Mucosa of descending colon (tissue), 3 donors: ENCODE data around the gene PCDHGA5. TPM values are rescaled to one million over a fixed set of nuclear protein-coding genes. Genes with fewer than 3 reads are reported as not detected.
A peak's percentile ranks its signal among the peaks of the same experiment; 100 is the strongest.
"Not testable (repeated sequence)": the region's sequence is repeated elsewhere in the genome, so short reads cannot be mapped to it uniquely, and the experiment has no call there.

Experiments
- ATAC-seq: fragments of 200-7000 bp; cut with Tn5 transposase; one replicate; pipeline ENCODE4 v1.9.1; 2020; ENCODE audit warnings: mild to moderate bottlenecking, moderate library complexity
- DNase-seq, 3 donors: peaks; one replicate each; pipeline ENCODE4 v3.0.0-alpha.2; 2020
- H3K36me3 ChIP-seq: fragments of 200-600 bp; one replicate; pipeline ENCODE4 v1.8.0; 2021; ENCODE audit warnings: low read depth, mild to moderate bottlenecking
- H3K4me1 ChIP-seq: fragments of 200-600 bp; one replicate; pipeline ENCODE4 v1.8.0; 2021; ENCODE audit warnings: low read depth, mild to moderate bottlenecking
- H3K4me3 ChIP-seq: fragments of 200-600 bp; one replicate; pipeline ENCODE4 v1.8.0; 2021; ENCODE audit warnings: mild to moderate bottlenecking
- H3K9me3 ChIP-seq: fragments of 200-600 bp; one replicate; pipeline ENCODE4 v1.8.0; 2021; ENCODE audit warnings: mild to moderate bottlenecking
- intact Hi-C, 2 donors: fragments of 100-400 bp; cut with DNase I in 1 of 2; cut with micrococcal nuclease in 1 of 2; formaldehyde crosslinking; loops; one replicate each; pipeline versions ENCODE4 v1.11.0 to v1.11.1; 2022; cut with DNase I, micrococcal nuclease
- long read RNA-seq, 2 donors: library from polyadenylated mRNA; unstranded; transcript quantifications; one replicate each; pipeline ENCODE4 v2.0.0, GENCODE V29; 2019 to 2021
- total RNA-seq, 3 donors: library from RNA; stranded (reverse); fragmentation: NEBNext Ultra II Directional in 2 of 3; extraction: Animal tissue kit (Norgen Biotek cat#: 25700) in 2 of 3; gene quantifications; one replicate each; pipeline versions ENCODE4 v1.2.1 to v1.2.4, GENCODE V29; 2021 to 2023
- TF ChIP-seq, protein P1 (sequence below): fragments of 200-600 bp; IDR thresholded peaks from one replicate; pipeline ENCODE4 v1.8.0; 2022; ENCODE audit warnings: antibody characterized with exemption, mild to moderate bottlenecking
- donor health status: DM: no; HTN: no; CAD: no; lungs with moderate emphysema.
- donor health status: DM: no; HTN: no; CAD: no.
- donor health status: DM: no; HTN: yes; CAD: no.

The PCDHGA5 gene
- 1 to 10 TPM; 1.2 to 4.2 (median 1.2) TPM for total RNA-seq
- long read RNA-seq, donor 1, partial matches to known transcripts, result 0 of 1 reads
- long read RNA-seq, donor 1, other reads (novel, unspliced or antisense), result 0 of 1 reads
- long read RNA-seq, donor 2, result 0 reads

DNA sequence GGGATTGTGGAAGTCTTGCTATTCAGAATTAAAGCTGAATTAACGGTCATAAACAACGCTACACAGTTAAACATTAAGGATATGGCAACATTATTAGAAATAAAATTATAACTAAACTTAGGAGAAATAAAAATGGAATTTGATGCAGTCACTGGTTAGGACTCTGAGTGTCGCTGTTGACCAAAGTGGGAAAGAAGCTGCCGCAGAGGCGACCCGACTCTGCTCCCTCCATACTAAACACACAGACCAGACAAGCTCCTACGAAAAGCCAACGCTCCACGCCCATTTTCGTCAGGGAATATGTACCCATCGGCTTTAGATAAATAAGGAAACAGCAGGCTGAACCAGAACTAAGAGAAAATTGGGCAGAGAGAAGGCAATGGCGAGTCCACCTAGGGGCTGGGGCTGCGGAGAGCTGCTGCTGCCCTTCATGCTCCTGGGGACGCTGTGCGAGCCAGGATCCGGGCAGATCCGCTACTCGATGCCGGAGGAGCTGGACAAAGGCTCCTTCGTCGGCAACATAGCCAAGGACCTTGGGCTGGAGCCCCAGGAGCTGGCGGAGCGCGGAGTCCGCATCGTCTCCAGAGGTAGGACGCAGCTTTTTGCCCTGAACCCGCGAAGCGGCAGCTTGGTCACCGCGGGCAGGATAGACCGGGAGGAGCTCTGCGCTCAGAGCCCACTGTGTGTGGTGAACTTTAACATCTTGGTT is at the start of gene PCDHGA5:
Gene PCDHGA5 (plus strand): TSS at position 211 of the 709 bp plus-strand sequence. CDS start 169 bp downstream, at position 380.
- no peaks in the 10 kb centered on the region for H3K4me1 ChIP-seq
- intact Hi-C loops, result no loop called here
- DNase-seq (no peak), ATAC-seq (no peak)
- no peak within 1 kb of the TSS for H3K4me3 ChIP-seq
- H3K9me3 ChIP-seq, result peaks cover 72% of the 10 kb centered on the region
- TF ChIP-seq, protein P1, sequence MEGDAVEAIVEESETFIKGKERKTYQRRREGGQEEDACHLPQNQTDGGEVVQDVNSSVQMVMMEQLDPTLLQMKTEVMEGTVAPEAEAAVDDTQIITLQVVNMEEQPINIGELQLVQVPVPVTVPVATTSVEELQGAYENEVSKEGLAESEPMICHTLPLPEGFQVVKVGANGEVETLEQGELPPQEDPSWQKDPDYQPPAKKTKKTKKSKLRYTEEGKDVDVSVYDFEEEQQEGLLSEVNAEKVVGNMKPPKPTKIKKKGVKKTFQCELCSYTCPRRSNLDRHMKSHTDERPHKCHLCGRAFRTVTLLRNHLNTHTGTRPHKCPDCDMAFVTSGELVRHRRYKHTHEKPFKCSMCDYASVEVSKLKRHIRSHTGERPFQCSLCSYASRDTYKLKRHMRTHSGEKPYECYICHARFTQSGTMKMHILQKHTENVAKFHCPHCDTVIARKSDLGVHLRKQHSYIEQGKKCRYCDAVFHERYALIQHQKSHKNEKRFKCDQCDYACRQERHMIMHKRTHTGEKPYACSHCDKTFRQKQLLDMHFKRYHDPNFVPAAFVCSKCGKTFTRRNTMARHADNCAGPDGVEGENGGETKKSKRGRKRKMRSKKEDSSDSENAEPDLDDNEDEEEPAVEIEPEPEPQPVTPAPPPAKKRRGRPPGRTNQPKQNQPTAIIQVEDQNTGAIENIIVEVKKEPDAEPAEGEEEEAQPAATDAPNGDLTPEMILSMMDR, result no peak
- no peaks in the 10 kb centered on the region for H3K36me3 ChIP-seq

DNA sequence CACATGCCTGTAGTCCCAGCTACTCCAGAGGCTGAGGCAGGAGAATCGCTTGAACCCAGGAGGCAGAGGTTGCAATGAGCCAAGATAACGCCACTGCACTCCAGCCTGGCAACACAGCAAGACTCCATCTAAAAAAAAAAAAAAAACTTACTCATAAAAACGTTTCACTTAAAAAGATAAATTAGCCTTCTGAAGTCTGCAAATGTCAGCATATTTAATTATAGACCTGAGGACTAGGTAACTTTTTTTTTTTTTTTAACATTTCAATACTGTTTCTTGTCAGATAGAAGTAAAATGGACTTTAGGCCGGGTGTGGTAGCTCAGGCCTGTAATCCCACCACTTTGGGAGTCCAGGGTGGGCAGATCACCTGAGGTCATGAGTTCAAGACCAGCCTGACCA is 47.0 kb upstream of the PCDHGA5 start:
- intact Hi-C loops, H3K36me3 ChIP-seq: not testable (repeated sequence)

DNA sequence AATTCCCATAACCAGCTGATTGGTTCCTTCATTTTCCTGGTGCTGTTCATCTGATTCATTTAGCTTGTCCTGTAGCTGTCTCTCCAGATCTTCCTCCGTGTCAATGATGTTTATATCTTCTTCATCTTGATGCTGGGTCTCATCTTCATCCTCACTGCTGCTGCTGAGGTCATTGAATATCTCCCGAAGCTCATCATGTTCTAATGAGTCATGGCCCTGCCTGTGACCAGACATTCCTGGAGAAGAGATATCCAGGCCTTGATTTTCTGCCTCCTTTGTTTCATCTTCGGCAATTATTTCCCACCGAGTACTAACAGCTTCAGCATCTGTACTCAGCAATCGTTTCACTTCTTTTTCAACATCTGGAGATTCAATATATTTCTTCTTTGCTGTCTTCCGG is 44.8 kb upstream of the PCDHGA5 start:
- H3K4me3 ChIP-seq, result no peak overlapping the region

More for the DNA sequence above, 47.0 kb upstream of the PCDHGA5 start:
- peaks cover 88% of the 10 kb centered on the region for H3K9me3 ChIP-seq
- H3K4me3 ChIP-seq, DNase-seq, ATAC-seq, H3K4me1 ChIP-seq: not testable (repeated sequence)

DNA sequence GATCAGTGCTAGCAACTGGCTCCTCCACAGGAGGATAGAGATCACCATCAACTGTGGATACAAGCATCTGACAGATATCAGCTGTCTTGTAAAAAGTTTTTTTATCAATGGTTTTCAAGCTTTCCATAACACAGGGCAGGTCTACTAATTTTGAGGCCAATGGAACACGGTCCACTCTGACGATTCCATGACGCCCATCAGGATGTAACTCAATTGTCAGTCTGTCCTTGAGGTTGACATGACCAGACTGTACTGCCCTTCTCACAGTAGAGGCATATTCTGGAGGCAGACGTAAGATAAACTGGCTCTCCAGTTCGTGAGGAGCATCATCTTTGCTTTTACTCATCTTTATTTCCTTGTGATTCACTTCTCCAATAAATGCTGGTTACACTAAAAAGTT is 44.3 kb upstream of the PCDHGA5 start:
- no peaks in the 10 kb centered on the region for H3K36me3 ChIP-seq
- intact Hi-C loops, result loop anchor here in 1 of 2 donors (10.0 kb wide), 1 partner anchor 245 kb away; no protein-coding TSS in a partner anchor
- no peak for DNase-seq
- TF ChIP-seq, protein P1, result no peak
- H3K4me3 ChIP-seq, result no peak overlapping the region
- no peaks in the 10 kb centered on the region for H3K4me1 ChIP-seq
- ATAC-seq, result no peak
- peaks cover 68% of the 10 kb centered on the region for H3K9me3 ChIP-seq

More for the DNA sequence above, 44.8 kb upstream of the PCDHGA5 start:
- intact Hi-C loops, result no loop called here
- DNase-seq (no peak), ATAC-seq (no peak)
- Histone ChIP-seq H3K9me3 (peaks cover 73% of the 10 kb centered on the region), H3K36me3 (no peaks in the 10 kb centered on the region), H3K4me1 (no peaks in the 10 kb centered on the region)
- TF ChIP-seq, protein P1, result no peak

DNA sequence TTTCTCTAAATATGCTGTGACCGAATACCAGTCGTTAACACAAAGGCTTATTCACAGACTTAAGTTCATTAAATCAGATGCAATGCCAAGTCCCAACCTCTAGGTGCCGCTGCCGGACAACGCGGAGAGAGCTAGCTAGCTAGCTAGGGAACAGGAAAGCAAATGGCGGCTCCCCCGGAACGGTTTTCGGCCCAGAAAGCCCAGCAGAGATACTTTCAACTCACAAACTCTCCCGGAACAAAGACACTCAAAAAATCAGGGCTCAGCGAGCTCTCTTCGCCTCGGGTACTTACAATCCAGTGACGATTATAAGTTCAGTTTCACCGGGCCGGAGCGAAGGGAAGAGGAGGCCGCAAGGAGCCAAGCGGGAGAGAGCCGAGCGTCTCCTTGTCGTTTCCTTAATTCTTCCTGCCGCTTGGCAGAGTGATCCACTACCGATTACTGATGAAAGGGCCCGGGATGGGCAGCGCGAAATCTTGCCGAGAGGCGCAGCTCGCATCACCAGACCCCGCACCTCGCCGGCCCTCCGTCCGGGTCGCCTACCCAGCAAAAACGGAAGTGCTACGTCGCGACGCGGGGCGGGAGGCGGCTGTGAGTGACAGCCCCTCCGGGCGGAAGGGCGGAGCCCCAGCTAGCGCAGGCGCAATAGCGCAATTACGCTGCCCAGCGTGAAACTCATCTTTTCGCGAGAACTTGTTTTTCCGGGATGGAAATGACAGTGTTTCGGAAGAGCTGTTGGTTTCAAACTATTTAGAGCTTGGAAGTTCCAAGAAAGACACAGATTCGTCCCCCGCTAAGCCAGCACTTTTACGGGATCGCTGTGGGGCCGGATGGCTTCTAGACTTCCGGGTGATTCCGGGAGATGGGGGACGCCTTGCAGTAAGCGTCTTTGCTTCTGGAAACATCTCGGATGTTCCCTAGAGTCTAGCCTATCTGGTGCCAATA is 43.5 kb upstream of the PCDHGA5 start, which contains the start of gene TAF7:
Gene TAF7 (minus strand): TSS at position 560 of the 945 bp plus-strand sequence. CDS start 740 bp downstream, outside the sequence.
- ATAC-seq, result peak; percentile 100
- H3K4me1 ChIP-seq, result no peaks in the 10 kb centered on the region
- intact Hi-C loops, result loop anchor here in 1 of 2 donors (10.0 kb wide), 1 partner anchor 244 kb away; no protein-coding TSS in a partner anchor
- no peaks in the 10 kb centered on the region for H3K36me3 ChIP-seq
- peak; percentile 93 to 95 (median 95) for DNase-seq
- peaks cover 60% of the 10 kb centered on the region for H3K9me3 ChIP-seq
- H3K4me3 ChIP-seq, result peak within 1 kb of the TSS; percentile 90
- TF ChIP-seq, protein P1, result peak; percentile 81
